B cell (primary cell): Measurements from ENCODE around the gene ELAC1.

Source experiments
- EZH2 ChIP-seq: IDR thresholded peaks from 2 replicates; pipeline ENCODE4 v1.6.1; 2012; ENCODE audit warnings: borderline replicate concordance, low read depth, mild to moderate bottlenecking, moderate library complexity, low read length; ENCODE audit not compliant: insufficient read depth, poor library complexity, severe bottlenecking
- TF ChIP-seq, protein P1 (sequence below): fragments of 200-600 bp; IDR thresholded peaks from one replicate; pipeline ENCODE4 v1.8.0; 2022; ENCODE audit warnings: antibody characterized with exemption, mild to moderate bottlenecking

DNA sequence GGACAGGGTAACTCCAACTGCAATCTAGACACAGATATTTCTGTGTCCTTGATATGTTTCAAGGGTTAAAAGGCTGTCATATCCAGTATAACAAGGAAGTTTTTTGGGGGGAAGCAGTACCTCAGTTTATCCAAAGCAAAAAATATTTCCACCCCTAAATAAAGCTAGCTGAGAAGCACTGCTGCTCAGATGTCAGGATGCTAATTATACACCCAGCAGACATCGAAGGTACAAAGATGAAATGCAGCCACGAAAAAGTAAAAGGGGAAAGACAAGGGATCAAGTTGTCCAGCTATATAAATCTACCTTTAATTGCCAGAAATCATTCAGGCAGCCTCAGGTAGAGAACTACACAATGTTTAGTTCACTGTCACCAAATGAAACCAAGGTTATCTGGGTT is 26.2 kb downstream of the ELAC1 start:
- TF ChIP-seq, protein P1, sequence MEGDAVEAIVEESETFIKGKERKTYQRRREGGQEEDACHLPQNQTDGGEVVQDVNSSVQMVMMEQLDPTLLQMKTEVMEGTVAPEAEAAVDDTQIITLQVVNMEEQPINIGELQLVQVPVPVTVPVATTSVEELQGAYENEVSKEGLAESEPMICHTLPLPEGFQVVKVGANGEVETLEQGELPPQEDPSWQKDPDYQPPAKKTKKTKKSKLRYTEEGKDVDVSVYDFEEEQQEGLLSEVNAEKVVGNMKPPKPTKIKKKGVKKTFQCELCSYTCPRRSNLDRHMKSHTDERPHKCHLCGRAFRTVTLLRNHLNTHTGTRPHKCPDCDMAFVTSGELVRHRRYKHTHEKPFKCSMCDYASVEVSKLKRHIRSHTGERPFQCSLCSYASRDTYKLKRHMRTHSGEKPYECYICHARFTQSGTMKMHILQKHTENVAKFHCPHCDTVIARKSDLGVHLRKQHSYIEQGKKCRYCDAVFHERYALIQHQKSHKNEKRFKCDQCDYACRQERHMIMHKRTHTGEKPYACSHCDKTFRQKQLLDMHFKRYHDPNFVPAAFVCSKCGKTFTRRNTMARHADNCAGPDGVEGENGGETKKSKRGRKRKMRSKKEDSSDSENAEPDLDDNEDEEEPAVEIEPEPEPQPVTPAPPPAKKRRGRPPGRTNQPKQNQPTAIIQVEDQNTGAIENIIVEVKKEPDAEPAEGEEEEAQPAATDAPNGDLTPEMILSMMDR, result no peak
- TF ChIP-seq EZH2, result no peak
